Right ventricle myocardium inferior (tissue), 1 donor: ENCODE measurements around the gene OR8G5. TPM values are rescaled to one million over a fixed set of nuclear protein-coding genes. Genes with fewer than 3 reads are reported as not detected.

Source experiments
- ATAC-seq: fragments of 200-7000 bp; cut with Tn5 transposase; one replicate; pipeline ENCODE4 v1.9.1; 2020; ENCODE audit warnings: mild to moderate bottlenecking, moderate library complexity
- DNase-seq: peaks from one replicate; pipeline ENCODE4 v3.0.0; 2021; ENCODE audit errors: missing footprints
- intact Hi-C: fragments of 100-400 bp; cut with DNase I; formaldehyde crosslinking; loops from one replicate; pipeline ENCODE4 v1.11.0; 2022
- total RNA-seq: library from RNA; stranded (reverse); fragmentation: NEBNext Ultra II Directional; extraction: Animal tissue kit (Norgen Biotek cat#: 25700); gene quantifications from one replicate; pipeline ENCODE4 v1.2.1, GENCODE V29; 2021
- donor health status: DM: no; HTN: yes; CAD: no; lungs with severe emphysema.

Gene OR8G5
- total RNA-seq, 1 donor from 2014 or later, result not detected

DNA sequence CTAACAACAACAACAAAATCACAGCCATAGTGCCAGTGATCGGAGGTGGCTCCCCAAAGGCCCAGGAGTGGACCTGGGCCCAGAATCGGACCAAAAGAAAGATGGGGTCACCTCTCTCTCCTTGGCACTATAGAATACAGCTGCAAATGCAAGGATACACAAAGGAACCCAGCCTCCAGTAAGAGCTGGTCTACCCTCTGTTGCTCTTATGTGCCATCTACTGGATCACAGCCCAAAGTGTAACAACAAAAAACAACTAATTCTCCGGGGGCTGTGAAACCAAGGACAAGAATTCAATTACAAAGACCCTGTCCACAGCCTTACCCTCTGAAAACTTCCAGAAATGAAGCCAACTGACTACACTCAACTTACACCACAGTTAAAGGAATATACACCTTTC is 21.6 kb downstream of the OR8G5 start:
- ATAC-seq, result no peak
- DNase-seq, result no peak
- intact Hi-C loops, result no loop called here

- ATAC-seq, result no peak
These were observed 22.1 kb downstream of the OR8G5 start for GRCh38 chr11:124278261-124278660.

DNA sequence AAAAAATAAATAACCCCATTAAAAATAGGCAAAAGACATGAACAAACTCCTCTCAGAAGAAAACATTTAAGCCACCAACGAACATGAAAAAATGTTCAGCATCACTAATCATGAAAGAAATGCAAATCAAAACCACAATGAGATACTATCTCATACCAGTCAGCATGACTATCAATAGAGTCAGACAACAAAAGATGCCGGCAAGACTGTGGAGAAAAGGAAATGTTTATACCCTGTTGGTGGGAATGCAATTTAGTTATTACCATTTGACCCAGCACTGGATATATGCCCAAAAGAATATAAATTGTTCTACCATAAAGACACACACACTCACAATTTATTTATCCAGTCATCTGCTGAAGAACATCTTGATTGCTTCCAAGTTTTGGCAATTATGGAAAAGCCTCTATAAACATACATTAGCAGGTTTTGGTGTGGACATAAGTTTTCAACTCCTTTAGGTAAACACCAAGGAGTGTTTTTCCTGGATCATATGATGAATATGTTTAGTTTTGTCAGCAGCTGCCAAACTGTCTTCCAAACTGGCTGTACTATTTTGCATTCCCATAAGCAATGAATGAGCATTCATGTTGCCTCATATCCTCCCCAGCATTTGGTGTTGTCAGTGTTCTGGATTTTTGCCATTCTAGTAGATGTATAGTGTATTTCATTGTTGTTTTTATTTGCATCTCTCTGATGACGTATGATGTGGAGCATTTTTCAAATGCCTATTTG is 29.6 kb downstream of the OR8G5 start:
- intact Hi-C loops, result no loop called here
- ATAC-seq, result no peak
- no peak for DNase-seq

More at GRCh38 chr11:124278261-124278660, 22.1 kb downstream of the OR8G5 start:
- intact Hi-C loops, result no loop called here
- DNase-seq, result no peak

DNA sequence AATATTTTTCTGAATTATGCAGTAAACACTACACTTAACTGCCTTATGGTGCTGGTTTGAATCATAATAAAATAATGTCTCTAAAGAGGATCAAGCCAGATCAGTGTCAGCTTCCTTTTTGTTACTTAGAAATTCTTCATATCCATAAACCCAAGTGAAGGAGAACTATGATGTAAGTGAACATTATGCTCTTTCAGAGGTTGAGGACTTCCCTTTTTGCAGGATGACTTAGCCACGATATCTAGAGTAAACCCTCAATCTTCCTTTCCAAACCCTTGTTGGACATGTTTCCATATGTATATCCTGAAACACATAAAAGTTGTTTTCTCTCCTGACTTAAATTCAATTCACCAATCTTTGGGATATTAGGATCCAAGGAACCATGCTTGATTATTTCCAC is 38.5 kb downstream of the OR8G5 start:
- ATAC-seq, result no peak
- intact Hi-C loops, result no loop called here
- no peak for DNase-seq

DNA sequence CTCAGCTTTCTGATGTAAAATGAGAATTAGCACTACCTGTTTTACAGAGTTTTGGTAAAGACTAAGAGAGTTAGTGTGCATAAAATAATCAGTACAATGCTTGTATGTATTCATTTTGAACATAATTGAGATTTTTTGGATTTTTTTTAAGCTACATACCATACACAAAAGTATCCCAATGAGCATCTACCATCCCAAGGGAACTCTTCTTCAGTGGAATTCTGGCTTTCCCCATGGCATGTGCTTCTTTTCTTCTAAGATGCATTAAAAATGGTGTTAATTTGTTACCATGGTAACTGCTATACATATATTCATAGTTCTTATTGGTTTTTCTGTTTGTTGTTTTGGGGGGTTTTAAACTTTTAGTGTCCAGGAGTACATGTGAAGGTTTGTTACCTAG is 39.8 kb downstream of the OR8G5 start:
- DNase-seq, result no peak
- ATAC-seq, result no peak
- intact Hi-C loops, result no loop called here

DNA sequence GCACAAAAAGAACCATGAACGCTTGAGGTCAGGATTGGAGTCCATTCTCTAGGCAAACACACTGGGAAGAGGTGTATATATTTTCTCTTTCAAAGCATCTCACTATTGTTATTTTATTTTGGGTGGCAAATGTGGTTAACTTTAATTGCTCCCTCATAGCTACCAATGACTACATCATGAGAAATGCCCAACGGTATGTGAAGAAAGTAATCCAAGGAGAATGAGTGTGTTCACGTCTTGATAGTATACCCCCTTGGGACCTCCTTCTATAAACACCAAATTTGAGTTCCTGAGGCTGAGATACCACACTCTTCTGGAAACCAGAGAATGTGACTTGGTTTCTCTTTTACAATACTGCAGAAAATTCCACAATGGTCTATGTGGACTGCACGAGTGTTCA is 41.7 kb downstream of the OR8G5 start:
- ATAC-seq (no peak), DNase-seq (no peak)
- intact Hi-C loops, result no loop called here

DNA sequence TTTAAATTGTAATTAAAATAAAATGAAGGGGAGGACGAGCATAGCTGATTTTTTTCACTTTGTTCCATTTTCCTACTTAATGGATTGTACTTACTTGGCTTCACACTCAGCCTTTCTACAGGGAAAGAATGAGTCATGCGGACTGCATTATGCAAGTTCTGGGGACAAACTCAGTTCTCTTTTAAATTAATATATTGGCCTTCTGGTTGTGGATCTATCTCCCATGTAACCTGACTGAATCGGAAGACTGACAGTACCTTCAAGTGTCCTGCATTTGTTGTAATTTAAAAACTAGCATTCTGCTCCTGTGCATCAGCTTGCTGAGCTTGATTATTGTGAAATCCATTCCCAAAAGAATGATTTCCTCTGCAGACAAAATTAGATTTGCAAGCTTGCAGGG is 45.4 kb downstream of the OR8G5 start:
- DNase-seq, result no peak
- ATAC-seq, result no peak
- intact Hi-C loops, result no loop called here

- intact Hi-C loops, result no loop called here
- DNase-seq (no peak), ATAC-seq (no peak)
These were observed 46.4 kb downstream of the OR8G5 start for GRCh38 chr11:124302347-124303125.

DNA sequence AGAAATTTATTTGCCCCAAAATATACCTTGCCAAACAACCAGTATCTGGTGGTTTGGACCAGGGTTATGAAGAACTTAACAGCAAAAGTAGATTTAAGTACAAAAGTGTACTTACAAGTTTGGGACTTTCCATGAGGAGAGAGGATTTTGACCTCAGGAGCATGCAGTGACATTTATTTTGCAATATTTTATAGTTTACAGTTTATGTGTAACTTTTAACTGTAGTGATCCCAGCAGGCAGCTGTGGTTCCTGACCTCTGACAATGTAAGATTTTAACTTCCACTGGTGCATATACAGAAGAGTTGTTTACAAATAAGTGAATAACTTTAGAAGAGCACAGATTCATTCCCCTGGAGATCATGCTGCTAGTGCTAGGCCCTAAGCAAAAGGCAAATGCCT is 50.9 kb downstream of the OR8G5 start:
- intact Hi-C loops, result no loop called here
- DNase-seq (no peak), ATAC-seq (no peak)

DNA sequence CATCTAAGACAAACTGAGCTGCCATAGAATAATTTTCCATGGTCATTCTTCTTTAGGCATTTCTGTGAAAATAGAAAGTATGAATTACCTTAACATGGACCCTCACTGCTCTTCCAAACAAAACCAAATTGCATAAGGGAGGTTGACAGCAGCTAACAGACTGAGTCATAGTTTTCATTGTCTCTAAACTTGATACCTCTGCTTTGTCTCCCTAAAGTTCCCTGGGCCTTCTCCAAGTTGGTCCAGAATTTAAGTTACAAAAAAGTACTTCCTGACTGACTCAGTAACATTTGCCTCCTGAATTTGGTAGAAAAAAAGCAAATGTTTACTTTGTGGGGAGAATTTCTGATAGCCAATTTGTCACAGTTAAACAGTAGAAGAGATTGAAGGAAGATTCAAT is 54.5 kb downstream of the OR8G5 start:
- DNase-seq, result no peak
- ATAC-seq, result no peak
- intact Hi-C loops, result no loop called here

GRCh38 chr11:124311269-124311668 is 55.1 kb downstream of the OR8G5 start:
- ATAC-seq, result no peak
- DNase-seq, result no peak
- intact Hi-C loops, result no loop called here

GRCh38 chr11:124311670-124312069 is 55.5 kb downstream of the OR8G5 start:
- intact Hi-C loops, result no loop called here
- ATAC-seq, result no peak
- DNase-seq, result no peak

- DNase-seq (no peak), ATAC-seq (no peak)
- intact Hi-C loops, result no loop called here
These were observed 57.0 kb downstream of the OR8G5 start for GRCh38 chr11:124313131-124313530.

DNA sequence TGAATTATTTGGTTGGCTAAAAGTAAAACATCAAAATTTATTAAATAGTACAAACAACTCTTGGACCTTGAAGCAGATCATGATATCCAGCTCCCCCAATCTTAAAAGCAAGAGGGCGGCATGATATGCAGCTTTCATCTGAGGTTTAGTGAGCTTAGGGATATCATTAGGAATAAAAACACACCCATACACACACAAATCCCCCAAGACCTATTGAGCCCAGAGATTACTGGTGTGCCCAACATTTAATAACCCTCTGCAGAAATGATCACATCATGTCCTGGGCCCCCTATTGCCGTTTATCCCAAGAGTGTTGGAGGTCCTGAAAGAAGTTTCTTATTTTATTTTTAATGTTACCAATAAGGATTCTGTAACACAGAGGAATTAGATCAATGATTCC is 57.7 kb downstream of the OR8G5 start, which contains the start of gene OR8D1:
OR8D1 (minus strand) TSS at position 101 of the 400 bp plus-strand sequence. CDS start 3,183 bp downstream, outside the sequence.
- intact Hi-C loops, result no loop called here
- DNase-seq, result no peak
- ATAC-seq, result no peak

DNA sequence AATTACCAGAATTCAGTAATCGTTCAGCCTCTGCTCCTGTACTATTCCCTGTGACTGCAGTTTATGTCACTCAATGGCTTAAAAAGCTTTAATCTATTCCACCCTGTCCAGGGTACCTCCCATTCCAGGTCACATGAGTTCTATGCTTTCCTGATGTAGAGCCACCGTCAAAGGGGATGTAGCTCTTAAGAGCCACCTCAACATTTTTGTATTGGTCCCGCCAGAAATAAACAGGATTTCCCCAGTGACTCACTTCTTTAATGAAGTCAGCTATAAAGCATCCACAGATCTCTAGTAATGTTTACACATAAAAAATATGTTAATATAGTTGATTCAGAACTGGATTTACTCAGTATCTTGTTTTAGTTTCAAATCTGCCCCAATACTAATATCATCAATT is 58.9 kb downstream of the OR8G5 start:
- intact Hi-C loops, result no loop called here
- no peak for DNase-seq
- no peak for ATAC-seq

Other genes with a start within 250 kb of the OR8G5 start
- not detected for gene OR10G4, start 243.4 kb upstream of the OR8G5 start, total RNA-seq
- gene OR10G9, start 233.4 kb upstream of the OR8G5 start, total RNA-seq, result not detected
- not detected for gene OR10G8, start 229.6 kb upstream of the OR8G5 start, total RNA-seq
- not detected for gene OR10G7, start 215.1 kb upstream of the OR8G5 start, total RNA-seq
- 4.2 TPM for gene VWA5A, start 140.9 kb upstream of the OR8G5 start, total RNA-seq
- not detected for gene OR10D3, start 73.0 kb upstream of the OR8G5 start, total RNA-seq
- not detected for gene OR8G1, start 15.3 kb upstream of the OR8G5 start, total RNA-seq
- gene OR8D1, start 57.6 kb downstream of the OR8G5 start, total RNA-seq, result not detected
- gene OR8D2, start 63.8 kb downstream of the OR8G5 start, total RNA-seq, result not detected
- gene OR8B2, start 128.1 kb downstream of the OR8G5 start, total RNA-seq, result not detected
- gene OR8B3, start 142.6 kb downstream of the OR8G5 start, total RNA-seq, result not detected
- not detected for gene OR8B4, start 168.5 kb downstream of the OR8G5 start, total RNA-seq
- gene OR8B8, start 189.3 kb downstream of the OR8G5 start, total RNA-seq, result not detected